ENCODE results near the gene BRD1.

DNA sequence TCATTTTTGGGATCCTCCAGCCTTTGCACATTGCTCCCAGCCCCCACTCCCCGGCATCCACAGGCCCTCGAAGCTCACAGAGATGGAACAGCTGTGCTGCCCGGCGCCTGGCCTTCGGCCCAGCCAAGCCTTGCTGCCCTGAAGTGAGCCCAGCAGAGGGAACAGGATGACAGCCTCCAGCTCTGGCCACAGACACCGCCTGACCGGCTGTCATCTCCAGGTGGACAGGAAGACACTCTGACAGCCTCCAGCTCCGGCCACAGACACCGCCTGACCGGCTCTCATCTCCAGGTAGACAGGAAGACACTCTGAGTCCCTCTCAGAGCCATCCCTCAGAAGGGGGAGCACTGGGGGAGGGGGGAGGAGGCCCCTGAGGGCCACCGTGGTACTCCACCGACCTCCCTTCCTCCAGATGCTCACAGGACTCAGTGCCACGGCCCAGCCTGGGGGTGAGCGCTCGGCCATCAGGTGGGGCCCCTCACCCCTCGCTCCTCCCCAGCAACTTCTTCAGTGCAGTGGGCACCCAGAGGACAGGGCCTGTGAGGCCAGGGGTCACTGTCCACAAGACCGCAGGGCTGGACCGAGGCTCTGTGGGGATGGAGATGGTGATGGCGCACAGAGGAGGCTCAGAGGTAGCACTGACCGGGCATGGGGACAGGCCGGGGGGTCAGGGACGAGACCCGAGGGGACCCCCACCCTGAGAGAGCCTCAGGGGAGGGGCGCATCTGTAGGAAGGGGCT lies 58.6 kb downstream of the BRD1 start:
- TF ChIP-seq, protein P1, sequence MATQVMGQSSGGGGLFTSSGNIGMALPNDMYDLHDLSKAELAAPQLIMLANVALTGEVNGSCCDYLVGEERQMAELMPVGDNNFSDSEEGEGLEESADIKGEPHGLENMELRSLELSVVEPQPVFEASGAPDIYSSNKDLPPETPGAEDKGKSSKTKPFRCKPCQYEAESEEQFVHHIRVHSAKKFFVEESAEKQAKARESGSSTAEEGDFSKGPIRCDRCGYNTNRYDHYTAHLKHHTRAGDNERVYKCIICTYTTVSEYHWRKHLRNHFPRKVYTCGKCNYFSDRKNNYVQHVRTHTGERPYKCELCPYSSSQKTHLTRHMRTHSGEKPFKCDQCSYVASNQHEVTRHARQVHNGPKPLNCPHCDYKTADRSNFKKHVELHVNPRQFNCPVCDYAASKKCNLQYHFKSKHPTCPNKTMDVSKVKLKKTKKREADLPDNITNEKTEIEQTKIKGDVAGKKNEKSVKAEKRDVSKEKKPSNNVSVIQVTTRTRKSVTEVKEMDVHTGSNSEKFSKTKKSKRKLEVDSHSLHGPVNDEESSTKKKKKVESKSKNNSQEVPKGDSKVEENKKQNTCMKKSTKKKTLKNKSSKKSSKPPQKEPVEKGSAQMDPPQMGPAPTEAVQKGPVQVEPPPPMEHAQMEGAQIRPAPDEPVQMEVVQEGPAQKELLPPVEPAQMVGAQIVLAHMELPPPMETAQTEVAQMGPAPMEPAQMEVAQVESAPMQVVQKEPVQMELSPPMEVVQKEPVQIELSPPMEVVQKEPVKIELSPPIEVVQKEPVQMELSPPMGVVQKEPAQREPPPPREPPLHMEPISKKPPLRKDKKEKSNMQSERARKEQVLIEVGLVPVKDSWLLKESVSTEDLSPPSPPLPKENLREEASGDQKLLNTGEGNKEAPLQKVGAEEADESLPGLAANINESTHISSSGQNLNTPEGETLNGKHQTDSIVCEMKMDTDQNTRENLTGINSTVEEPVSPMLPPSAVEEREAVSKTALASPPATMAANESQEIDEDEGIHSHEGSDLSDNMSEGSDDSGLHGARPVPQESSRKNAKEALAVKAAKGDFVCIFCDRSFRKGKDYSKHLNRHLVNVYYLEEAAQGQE (IDR thresholded peaks at IDR 0.05; ENCODE audit: unreplicated experiment): no peak
- TF ChIP-seq EZH2 (IDR thresholded peaks at IDR 0.05; ENCODE audit: low read depth, unreplicated experiment): no peak
- TF ChIP-seq CTCF (conservative IDR thresholded peaks at IDR 0.05; ENCODE audit: low read depth in 2 of 2): no peak
- no peak for TF ChIP-seq POLR2AphosphoS5 (IDR thresholded peaks at IDR 0.05; ENCODE audit: low read depth)
- no peak for TF ChIP-seq EZH2phosphoT487 (IDR thresholded peaks at IDR 0.05; ENCODE audit: unreplicated experiment)
- TF ChIP-seq STAT1 (IDR thresholded peaks at IDR 0.05; ENCODE audit: unreplicated experiment): no peak
- TF ChIP-seq, protein P2, sequence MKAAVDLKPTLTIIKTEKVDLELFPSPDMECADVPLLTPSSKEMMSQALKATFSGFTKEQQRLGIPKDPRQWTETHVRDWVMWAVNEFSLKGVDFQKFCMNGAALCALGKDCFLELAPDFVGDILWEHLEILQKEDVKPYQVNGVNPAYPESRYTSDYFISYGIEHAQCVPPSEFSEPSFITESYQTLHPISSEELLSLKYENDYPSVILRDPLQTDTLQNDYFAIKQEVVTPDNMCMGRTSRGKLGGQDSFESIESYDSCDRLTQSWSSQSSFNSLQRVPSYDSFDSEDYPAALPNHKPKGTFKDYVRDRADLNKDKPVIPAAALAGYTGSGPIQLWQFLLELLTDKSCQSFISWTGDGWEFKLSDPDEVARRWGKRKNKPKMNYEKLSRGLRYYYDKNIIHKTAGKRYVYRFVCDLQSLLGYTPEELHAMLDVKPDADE (IDR thresholded peaks at IDR 0.05): no peak

Measured in GM23338 (cell line).